HG02678 (cell line): ENCODE measurements around the gene GABBR2.

Experiments used
- ATAC-seq: cut with Tn5 transposase; IDR thresholded peaks from one replicate; pipeline ENCODE4 v1.9.1; 2021; ENCODE audit warnings: mild to moderate bottlenecking, moderate library complexity; ENCODE audit not compliant: unreplicated experiment

The GABBR2 gene

DNA sequence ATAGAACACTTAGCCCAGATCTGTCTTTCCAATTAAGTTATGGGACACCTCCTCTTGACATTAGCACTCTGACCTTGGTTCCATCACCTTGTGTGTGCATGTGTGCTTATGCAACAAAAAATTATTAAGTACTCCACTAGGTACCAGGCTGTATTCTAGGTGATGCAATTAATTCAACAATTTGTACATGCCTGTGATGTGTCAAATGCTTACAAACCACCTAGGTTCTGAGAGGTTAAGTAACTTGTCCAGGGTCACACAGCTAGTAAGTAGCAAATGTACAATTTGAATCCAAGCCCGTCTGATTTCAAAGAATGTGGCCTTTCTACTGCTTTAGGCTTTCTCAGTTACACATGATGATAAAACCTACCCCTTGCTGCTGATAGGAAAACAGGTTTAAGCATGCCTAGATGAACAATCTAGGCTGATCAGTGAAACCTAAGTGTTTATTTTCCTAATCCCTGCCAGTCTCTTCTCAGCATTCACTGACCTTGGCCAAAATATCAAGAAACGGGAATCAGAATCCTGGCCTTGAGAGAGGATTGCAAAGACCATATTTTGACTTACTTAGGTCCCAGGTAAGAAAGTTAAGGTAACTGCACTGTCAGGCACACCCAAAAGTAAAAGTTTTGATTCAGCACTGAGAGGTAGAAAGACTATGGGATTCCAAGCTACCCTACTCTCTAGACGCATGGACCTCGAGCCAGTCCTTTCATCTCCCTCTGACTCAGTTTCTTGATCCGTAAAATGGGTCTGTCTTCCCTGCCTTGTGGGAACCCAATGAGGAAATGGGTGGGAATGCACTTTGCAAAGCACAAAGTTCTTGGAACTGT is 454.3 kb downstream of the GABBR2 start:
- no peak for ATAC-seq

DNA sequence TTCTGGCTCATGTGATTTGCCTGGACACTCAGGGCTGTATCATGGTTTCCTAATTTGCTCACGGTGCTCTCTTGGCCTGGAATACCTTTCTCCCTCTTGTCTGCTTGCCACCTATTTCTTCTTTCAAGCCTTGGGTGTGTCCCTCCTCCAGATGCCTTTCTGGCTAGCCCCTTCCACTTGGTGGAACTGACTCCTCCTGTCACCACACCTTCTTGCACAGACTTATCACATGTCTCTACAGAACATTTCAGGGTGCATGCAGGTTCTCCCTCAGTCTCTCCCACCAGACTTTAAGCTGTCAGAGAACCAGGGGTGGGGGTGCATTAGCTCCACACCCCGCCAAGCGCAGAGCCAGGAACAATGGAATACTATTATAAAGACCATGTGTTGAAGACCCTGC is 455.2 kb downstream of the GABBR2 start:
- no peak for ATAC-seq

DNA sequence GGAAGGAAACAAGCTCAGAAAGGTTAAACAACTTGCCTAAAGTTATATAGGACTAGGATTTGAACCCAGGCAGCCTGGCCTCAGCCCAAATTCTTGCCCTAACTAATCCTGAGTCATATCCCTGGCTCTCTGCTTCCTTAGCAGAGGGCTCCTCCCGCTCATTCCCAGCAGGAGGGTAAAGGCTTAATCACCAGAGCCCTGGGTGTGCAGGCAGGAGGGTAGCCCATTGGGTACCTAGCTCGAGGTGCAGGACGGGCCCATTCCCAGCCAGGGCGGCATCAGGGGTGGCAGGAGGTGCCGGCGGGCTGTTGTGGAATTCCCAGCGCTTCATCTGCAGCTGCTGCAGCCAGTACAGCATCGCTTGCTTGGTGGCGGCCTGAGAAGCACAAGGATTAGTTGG is 457.2 kb downstream of the GABBR2 start:
- no peak for ATAC-seq

DNA sequence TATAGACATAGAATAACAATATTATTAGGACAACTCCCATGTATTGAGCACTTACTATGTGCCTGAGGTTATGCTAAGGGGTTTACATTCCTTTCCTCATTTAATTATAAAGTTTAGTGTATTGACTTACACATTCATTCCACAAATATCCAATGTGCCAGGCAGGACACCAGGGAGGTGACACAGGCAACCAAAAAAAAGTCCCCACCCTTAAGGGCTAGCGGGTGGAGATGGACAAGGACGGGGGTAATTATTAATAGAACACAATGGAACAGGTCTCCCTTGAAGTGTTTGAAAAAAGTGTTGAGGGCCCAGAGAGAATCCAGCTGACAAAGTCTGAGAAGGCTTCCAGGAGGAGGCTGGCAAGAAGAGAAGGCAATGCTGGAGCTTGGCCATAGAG is 459.0 kb downstream of the GABBR2 start:
- no peak for ATAC-seq

DNA sequence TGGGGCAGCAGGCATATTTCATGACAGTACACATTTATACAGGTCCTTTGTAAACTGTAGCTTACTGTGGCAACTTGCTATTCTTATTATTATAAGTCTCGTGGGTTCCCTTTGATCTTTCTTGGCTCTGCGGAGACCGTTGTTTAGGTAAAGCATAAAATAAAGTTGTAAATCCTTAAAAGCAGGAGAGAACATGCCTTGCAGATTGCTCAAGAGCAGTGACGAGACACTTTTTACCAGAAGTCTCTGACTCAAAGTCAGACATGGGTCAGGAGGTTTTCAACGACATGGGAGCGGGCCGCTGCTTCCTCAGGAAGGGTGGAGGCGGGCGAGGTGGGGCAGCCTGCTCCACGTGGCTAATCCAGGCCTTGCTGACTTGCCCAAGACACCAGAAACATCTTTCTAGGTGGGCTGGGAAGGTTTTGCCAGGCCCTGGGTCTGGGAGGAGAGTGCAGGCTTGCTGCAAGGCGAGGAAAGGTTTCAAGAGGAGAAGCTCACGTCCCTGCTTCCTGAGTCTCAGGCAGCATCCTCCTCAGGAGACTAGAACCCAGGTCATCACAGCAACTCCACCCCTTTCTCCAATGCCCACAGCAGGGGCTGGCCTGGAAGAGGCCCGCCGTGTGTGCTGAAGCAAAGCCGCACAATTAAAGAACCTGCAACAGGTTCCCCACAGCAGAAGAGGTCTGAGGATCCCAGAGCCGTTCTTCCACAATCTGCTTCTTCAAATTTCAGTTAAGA is 459.8 kb downstream of the GABBR2 start:
- no peak for ATAC-seq

DNA sequence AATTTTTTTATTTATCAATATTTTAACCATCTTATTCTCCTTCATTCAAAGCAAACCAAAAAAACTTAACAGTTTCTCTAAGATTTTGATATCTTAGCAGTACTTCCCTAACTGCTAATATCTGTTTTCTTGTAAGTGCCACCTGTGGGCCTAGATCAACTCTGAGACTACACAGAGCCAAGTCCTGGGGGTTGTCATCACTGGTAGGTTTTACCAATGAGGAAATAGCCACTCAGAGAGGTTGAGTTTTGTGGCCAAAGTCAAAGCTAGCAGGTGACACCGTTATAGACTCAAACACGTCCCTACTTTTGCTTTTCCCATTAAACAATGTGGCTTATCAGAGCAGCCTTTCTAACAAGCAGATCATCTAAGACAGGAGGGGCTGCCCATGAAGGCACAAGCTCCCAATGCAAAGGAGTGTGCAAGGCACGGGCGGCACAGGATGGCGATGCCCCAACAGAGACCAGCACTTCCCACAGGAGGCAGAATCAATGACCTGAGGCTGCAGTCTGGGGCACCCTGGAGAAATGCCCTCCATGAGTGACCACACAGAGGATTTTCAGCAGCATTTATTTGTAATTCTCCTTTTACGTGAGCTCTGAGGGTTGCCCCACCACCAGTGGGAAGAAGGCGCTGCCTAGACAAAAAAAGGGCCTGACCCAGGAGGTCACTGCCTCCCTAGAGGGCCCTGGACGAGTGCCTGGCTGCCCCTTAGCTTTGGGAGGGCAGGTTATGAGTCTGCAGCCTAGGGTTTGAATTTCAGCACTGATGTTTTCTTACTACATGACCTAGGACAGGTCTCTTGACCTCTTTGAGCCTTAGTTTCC is 460.7 kb downstream of the GABBR2 start:
- ATAC-seq: no peak

DNA sequence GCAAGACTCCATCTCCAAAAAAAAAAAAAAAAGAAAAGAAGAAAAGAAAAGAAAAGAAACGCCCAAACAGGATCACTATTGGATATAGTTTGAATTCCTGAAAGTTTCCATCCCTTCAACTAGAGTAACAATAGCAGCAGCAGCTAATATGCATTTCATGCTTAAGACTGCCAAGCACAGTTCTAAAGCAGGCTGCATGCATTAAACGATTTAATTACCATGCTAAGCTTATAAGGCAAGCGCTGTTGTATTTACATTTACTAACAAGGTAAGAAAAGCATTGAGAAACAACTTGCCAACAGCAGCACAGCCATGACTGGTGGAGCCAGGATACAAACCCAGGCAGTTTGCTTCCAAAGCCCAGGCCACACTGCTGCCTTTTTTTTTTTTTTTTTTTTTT is 466.3 kb downstream of the GABBR2 start:
- ATAC-seq: no peak

DNA sequence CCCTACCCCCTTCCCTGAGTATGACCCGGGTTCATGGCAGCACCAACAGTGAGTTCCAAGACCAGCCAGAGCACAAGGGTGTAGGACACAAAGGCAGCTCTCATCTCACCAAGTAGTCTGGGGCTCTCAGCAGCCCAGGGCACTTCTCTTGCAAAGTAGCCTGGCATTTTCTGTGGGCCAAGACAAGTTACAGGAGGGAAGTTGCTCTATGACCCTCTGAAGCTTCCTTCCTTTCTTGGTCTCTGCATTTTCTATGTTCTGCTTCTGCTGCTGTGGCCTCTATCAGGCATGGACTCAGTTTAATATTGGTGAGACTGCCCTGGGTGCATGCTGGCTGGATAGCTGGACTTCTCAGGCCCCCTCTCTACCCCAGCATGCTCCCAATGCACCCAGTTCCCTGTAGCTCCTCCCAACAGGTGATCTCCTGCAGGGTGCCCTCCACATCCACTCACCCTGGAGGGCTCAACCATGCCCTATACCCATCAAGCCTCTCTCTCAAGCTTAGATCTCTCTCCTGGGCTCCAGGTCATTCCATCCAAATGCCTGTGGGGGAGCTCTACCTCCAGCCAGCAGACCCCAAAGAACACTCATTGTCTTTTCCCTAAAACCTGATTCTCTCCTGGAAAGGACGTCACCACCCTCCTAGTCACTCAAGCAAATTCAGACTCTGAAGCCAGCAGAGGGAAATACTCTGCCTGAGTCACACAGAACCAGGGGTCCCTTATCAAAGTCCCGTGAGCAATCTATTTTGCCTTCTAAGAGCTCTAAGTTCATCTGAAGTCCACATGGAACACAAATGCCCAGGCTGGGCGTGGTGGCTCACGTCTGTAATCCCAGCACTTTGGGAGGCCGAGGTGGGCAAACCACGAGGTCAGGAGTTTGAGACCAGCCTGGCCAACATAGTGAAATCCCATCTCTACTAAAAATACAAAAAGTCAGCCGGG is 467.1 kb downstream of the GABBR2 start:
- ATAC-seq: no peak

DNA sequence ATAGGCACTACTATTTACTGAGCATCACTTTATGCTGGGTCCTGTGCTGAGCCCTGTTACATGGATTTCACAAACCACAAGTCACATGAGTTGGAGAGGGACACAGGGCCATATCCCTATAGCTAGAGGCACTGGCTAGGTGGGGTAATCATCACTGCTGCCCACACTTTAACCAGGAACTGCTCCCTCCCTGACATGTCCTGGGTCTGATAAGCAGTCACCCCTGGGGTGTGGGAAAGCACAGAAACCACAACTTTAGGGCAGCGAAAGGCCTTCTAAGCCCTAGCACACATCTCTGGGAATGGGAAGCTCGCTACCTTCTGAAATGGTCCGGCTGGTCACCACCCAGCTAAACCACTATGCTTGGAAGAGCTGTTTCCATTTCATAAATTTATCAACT is 468.3 kb downstream of the GABBR2 start:
- ATAC-seq: no peak
